ENCODE data around the gene PSME3IP1. TPM values are rescaled to one million over a fixed set of nuclear protein-coding genes. Genes with fewer than 3 reads are reported as not detected.

Gene PSME3IP1, protein sequence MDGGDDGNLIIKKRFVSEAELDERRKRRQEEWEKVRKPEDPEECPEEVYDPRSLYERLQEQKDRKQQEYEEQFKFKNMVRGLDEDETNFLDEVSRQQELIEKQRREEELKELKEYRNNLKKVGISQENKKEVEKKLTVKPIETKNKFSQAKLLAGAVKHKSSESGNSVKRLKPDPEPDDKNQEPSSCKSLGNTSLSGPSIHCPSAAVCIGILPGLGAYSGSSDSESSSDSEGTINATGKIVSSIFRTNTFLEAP
- 10 to 100 TPM; 39.1 to 64.8 TPM for total RNA-seq

DNA sequence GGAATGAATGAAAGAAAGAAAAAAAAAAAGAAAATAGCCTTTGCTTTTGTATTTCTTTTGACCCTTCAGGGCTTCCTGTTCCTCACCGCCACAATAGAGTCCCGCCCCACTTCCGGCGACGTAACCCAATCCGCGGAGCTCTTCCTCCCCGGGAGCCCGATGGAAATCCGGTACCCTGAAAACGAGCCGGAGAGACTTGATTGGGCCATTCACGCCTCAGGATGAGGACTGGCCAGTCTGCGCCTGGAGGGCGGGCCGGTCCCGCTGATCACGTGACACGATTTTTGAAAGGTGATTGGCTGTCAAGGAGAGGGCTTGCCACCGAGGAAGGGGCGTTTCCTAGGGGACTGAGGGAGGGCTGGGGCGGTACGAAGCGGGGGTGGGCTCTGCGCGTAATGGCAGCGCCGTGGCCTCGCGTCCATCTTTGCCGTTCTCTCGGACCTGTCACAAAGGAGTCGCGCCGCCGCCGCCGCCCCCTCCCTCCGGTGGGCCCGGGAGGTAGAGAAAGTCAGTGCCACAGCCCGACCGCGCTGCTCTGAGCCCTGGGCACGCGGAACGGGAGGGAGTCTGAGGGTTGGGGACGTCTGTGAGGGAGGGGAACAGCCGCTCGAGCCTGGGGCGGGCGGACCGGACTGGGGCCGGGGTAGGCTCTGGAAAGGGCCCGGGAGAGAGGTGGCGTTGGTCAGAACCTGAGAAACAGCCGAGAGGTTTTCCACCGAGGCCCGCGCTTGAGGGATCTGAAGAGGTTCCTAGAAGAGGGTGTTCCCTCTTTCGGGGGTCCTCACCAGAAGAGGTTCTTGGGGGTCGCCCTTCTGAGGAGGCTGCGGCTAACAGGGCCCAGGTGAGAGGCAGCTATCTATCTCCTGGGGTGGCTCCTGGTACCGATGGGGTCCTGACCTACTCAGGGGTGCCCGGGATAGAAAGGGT is at the start of gene PSME3IP1, which contains the start of gene RSPRY1:
PSME3IP1 (minus strand) TSS at position 95 of the 927 bp plus-strand sequence. CDS start 12,185 bp downstream, outside the sequence.
RSPRY1 (plus strand) TSS at position 385 of the 927 bp plus-strand sequence. CDS start 18,330 bp downstream, outside the sequence.
- peak within 1 kb of the TSS; percentile 97 for H3K27ac ChIP-seq
- no peaks in the 10 kb centered on the region for H3K9me3 ChIP-seq
- H3K36me3 ChIP-seq, result no peaks in the 10 kb centered on the region
- H3K27me3 ChIP-seq (replicated peaks; ENCODE audit: insufficient read depth), result no peaks in the 10 kb centered on the region
- TF ChIP-seq, protein P1, sequence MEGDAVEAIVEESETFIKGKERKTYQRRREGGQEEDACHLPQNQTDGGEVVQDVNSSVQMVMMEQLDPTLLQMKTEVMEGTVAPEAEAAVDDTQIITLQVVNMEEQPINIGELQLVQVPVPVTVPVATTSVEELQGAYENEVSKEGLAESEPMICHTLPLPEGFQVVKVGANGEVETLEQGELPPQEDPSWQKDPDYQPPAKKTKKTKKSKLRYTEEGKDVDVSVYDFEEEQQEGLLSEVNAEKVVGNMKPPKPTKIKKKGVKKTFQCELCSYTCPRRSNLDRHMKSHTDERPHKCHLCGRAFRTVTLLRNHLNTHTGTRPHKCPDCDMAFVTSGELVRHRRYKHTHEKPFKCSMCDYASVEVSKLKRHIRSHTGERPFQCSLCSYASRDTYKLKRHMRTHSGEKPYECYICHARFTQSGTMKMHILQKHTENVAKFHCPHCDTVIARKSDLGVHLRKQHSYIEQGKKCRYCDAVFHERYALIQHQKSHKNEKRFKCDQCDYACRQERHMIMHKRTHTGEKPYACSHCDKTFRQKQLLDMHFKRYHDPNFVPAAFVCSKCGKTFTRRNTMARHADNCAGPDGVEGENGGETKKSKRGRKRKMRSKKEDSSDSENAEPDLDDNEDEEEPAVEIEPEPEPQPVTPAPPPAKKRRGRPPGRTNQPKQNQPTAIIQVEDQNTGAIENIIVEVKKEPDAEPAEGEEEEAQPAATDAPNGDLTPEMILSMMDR (IDR thresholded peaks at IDR 0.05), result no peak
- DNase-seq (ENCODE audit: low spot score) (peak; percentile 95), ATAC-seq (ENCODE audit: insufficient number of reproducible peaks, low FRiP score, low read depth) (peak; percentile 100)
- H3K4me1 ChIP-seq (ENCODE audit: control insufficient read depth in 1 of 2, low read depth in 2 of 2), result peaks cover 27 to 47% of the 10 kb centered on the region in 2 donors
- peak within 1 kb of the TSS; percentile 97 for H3K4me3 ChIP-seq

DNA sequence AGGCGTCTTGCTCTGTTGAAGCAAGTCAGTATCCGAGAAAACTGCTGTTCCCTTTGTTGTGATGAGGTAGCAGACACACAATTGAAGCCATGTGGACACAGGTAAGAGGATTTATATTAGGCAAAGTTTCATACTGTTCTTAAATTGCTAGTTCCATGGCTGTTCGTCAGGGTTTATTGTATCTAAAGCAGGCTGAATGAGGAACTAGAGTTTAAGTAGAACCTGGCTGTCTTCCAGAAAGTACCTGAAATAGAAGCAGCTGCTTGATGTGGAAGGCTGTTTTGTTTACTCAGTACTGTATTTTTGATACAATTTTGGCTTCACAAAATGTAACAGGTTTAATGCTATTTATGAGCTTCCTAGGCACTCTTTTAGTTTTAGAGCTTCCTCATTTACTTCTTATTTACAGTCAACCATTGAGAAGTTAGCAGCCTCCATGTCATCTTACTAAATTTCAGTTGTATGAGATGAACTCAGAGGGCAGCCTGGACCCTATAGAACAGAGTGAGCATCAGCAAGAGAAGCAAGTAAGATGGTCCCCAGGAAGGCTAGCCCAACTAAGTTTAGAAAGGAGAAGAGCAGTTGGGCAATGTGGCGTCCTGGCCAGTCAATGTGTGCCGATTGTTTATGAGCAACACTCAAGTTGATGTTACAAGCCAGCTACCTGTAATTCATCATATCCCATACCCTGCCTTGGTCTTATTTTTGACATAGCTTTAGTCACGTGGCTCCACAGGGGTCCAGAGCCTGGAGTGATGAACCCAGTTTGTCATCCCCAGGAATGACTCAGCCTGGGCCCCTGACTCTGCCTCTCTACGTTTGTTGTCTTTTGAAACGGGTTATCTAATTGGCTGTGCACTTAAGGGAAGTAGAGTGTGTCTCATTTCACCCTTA is 49.5 kb upstream of the PSME3IP1 start:
- Histone ChIP-seq H3K36me3 (peaks cover 62% of the 10 kb centered on the region), H3K27me3 (replicated peaks; ENCODE audit: insufficient read depth) (no peaks in the 10 kb centered on the region), H3K27ac (no peak overlapping the region), H3K4me1 (ENCODE audit: control insufficient read depth in 1 of 2, low read depth in 2 of 2) (no peaks in the 10 kb centered on the region), H3K4me3 (no peak overlapping the region), H3K9me3 (no peaks in the 10 kb centered on the region)
- ATAC-seq (ENCODE audit: insufficient number of reproducible peaks, low FRiP score, low read depth) (no peak), DNase-seq (ENCODE audit: low spot score) (no peak)
- TF ChIP-seq, protein P1 (IDR thresholded peaks at IDR 0.05), result no peak

DNA sequence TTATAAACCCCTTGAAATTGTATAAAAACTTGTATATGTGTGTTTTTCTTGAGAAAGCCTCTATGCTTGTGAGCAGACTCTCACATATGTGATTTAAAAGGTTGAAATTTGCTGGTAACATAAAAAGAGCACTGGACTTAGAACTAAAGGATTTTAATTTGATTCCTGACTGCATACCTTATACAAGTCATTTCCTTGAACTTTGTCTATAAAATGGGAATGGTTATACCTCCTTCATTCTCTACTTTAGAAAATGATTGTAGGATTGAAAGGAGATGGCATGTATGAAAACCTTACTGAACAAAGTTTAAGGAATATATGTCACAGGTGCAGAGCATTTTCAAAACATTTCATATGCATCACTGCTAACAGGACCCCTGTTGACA is 48.9 kb upstream of the PSME3IP1 start:
- TF ChIP-seq, protein P1 (IDR thresholded peaks at IDR 0.05), result no peak
- no peak overlapping the region for H3K27ac ChIP-seq
- DNase-seq (ENCODE audit: low spot score), result no peak
- peaks cover 62% of the 10 kb centered on the region for H3K36me3 ChIP-seq
- H3K27me3 ChIP-seq (replicated peaks; ENCODE audit: insufficient read depth), result no peaks in the 10 kb centered on the region
- ATAC-seq (ENCODE audit: insufficient number of reproducible peaks, low FRiP score, low read depth), result no peak
- no peak overlapping the region for H3K4me3 ChIP-seq
- no peaks in the 10 kb centered on the region for H3K4me1 ChIP-seq (ENCODE audit: control insufficient read depth in 1 of 2, low read depth in 2 of 2)
- H3K9me3 ChIP-seq, result no peaks in the 10 kb centered on the region

DNA sequence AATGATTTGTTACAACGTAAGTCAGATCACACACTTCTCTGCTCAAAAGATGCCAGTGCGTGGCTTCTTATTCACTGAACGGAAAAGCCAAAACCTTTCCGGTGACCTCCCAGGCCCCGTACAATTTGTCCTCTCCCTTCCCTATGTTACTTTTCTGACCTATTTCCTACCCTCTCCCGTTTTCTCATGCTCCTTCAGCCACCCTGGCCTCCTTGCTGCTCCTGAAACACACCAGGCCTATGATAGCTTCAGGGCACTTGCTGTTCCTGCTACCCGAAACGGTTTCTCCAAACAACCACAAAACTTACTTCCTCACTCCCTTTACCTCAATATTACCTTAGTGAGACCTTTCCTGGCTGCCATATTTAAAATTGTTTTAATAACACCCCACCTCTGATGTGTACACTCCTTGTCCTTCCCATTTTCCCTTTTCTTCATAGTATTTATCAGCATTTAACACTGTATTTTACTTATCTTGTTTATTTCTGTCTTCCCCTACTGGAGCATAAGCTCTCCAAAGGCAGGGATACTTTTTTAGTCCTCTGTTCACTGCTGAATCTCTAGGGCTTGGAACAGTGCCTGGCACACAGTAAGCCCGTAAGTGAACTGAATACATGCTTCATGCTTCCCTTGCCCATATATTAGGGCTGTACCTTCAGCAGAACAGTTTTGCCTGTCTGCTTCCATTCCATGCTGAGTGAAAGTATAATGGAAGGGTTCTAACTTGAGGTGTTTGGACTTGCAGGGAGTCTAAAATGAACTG is 48.3 kb upstream of the PSME3IP1 start:
- TF ChIP-seq, protein P1 (IDR thresholded peaks at IDR 0.05), result no peak
- Histone ChIP-seq H3K36me3 (peaks cover 64% of the 10 kb centered on the region), H3K27ac (no peak overlapping the region), H3K4me1 (ENCODE audit: control insufficient read depth in 1 of 2, low read depth in 2 of 2) (no peaks in the 10 kb centered on the region), H3K9me3 (no peaks in the 10 kb centered on the region), H3K27me3 (replicated peaks; ENCODE audit: insufficient read depth) (no peaks in the 10 kb centered on the region), H3K4me3 (no peak overlapping the region)
- no peak for ATAC-seq (ENCODE audit: insufficient number of reproducible peaks, low FRiP score, low read depth)
- DNase-seq (ENCODE audit: low spot score), result no peak
